Endodermal cell (in vitro differentiated cells): ENCODE measurements around the gene HOXB2. TPM values are rescaled to one million over a fixed set of nuclear protein-coding genes. Genes with fewer than 3 reads are reported as not detected.
A peak's percentile ranks its signal among the peaks of the same experiment; 100 is the strongest.

Experiments used
- DNase-seq: peaks from one replicate; pipeline ENCODE4 v3.0.0-alpha.2; 2017
- H3K27ac ChIP-seq: 2 replicates; pipeline ENCODE4 v1.5.1; 2013; ENCODE audit warnings: mild to moderate bottlenecking, low read depth, low read length, moderate library complexity
- H3K27me3 ChIP-seq: 2 replicates; pipeline ENCODE4 v1.6.1; 2013; ENCODE audit warnings: mild to moderate bottlenecking, low read length, moderate library complexity; ENCODE audit not compliant: insufficient read depth, control insufficient read depth, poor library complexity, severe bottlenecking
- H3K36me3 ChIP-seq: 2 replicates; pipeline ENCODE4 v1.7.0; 2013; ENCODE audit warnings: mild to moderate bottlenecking, low read length, moderate library complexity; ENCODE audit not compliant: control insufficient read depth, insufficient read depth
- H3K4me1 ChIP-seq: one replicate; pipeline ENCODE4 v1.7.0; 2013; ENCODE audit warnings: low read length; ENCODE audit not compliant: control insufficient read depth, insufficient read depth
- H3K4me3 ChIP-seq: 2 replicates; pipeline ENCODE4 v1.5.1; 2013; ENCODE audit warnings: mild to moderate bottlenecking, low read length, moderate library complexity
- H3K9ac ChIP-seq: 2 replicates; pipeline ENCODE4 v1.6.1; 2013; ENCODE audit warnings: mild to moderate bottlenecking, low read length, moderate library complexity; ENCODE audit not compliant: poor library complexity, severe bottlenecking; ENCODE audit errors: extremely low read depth
- H3K9me3 ChIP-seq: 2 replicates; pipeline ENCODE4 v1.6.1; 2013; ENCODE audit warnings: mild to moderate bottlenecking, low read length, moderate library complexity; ENCODE audit not compliant: control insufficient read depth
- H3K27ac Mint-ChIP-seq: 2 replicates; pipeline ENCODE4 v1.8.0; 2020; ENCODE audit warnings: mixed read lengths
- H3K27me3 Mint-ChIP-seq: 2 replicates; pipeline ENCODE4 v1.8.0; 2021; ENCODE audit warnings: mild to moderate bottlenecking, mixed read lengths; ENCODE audit not compliant: insufficient read depth
- H3K36me3 Mint-ChIP-seq: 2 replicates; pipeline ENCODE4 v1.8.0; 2020; ENCODE audit warnings: low read depth, mixed read lengths
- H3K4me1 Mint-ChIP-seq: 2 replicates; pipeline ENCODE4 v1.8.0; 2020; ENCODE audit warnings: mixed read lengths
- H3K4me3 Mint-ChIP-seq: 2 replicates; pipeline ENCODE4 v1.8.0; 2020; ENCODE audit warnings: mild to moderate bottlenecking, moderate library complexity, mixed read lengths
- H3K9me3 Mint-ChIP-seq: 2 replicates; pipeline ENCODE4 v1.8.0; 2020; ENCODE audit warnings: mild to moderate bottlenecking, mixed read lengths
- CTCF ChIP-seq: fragments of 200-600 bp; sonication (generic); conservative IDR thresholded peaks from 2 replicates; pipeline ENCODE4 v1.5.0; 2021; ENCODE audit warnings: antibody characterized with exemption, mild to moderate bottlenecking
- WGBS, 2 experiments: methylation state at CpG; one replicate each; pipeline versions ENCODE4 v1.1.5 to v1.1.7; 2013; ENCODE audit warnings: missing lambda C conversion rate in 2 of 2, mixed read lengths in 1 of 2; ENCODE audit not compliant: insufficient coverage in 1 of 2, insufficient read length in 1 of 2; 5-methylcytosine and 5-hydroxymethylcytosine counted together
- total RNA-seq, 2 donors: library from RNA; stranded (reverse); fragmentation: NEBNext Ultra II Directional in 1 of 2; extraction: Animal tissue kit (Norgen Biotek cat#: 25700) in 1 of 2; gene quantifications; 2 replicates in 1 of 2; 3 replicates in 1 of 2; pipeline ENCODE4 v1.2.1, GENCODE V29; 2021

The HOXB2 gene
- total RNA-seq, 2 donors from 2014 or later = 0.22 TPM; not detected in 1

DNA sequence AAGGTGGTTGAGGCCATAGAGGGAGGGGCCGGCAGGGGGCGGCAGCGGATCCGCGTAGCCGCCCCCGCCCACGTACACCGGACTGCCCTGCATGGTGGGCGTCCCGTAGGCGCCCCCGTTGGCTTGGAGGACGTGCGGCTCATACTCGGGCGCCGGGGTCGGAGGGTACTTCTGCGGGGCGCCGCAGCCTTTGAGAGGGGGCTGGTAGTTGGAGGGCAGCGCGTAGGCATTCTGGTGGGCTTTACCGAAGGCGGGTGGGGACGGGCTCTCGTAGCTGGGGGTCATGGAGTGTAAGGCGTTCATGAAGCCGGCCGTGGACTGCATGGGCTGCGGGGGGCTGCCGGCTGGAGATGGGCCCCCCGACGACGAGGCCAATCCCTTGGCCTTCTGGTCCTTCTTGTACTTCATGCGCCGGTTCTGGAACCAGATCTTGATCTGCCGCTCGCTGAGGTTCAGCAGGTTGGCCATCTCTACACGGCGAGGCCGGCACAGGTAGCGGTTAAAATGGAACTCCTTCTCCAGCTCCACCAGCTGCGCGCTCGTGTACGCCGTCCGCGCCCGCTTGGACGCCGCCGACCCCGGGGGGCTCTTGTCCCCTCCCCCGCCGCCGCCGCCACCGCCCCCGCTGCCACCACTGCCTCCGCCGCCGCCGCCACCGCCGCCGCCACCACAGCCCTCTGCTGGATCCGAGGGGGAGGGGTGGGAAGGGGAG lies 5.7 kb upstream of the HOXB2 start:
- Mint-ChIP-seq H3K4me3 (no peak overlapping the region), H3K27me3 (peaks cover 99% of the 10 kb centered on the region), H3K9me3 (no peaks in the 10 kb centered on the region), H3K36me3 (no peaks in the 10 kb centered on the region), H3K27ac (no peak overlapping the region), H3K4me1 (peaks cover 24% of the 10 kb centered on the region)
- H3K36me3 ChIP-seq = no peaks in the 10 kb centered on the region
- TF ChIP-seq CTCF = peak; percentile 68
- peak overlapping the region; percentile 54 for H3K4me3 ChIP-seq
- WGBS, 2 experiments = 3 to 4% methylated on average over 27 to 67 of the region's 70 CpGs
- H3K9ac ChIP-seq = no peak overlapping the region
- H3K27me3 ChIP-seq = peaks cover 99% of the 10 kb centered on the region
- peaks cover 18% of the 10 kb centered on the region for H3K4me1 ChIP-seq
- H3K9me3 ChIP-seq = no peaks in the 10 kb centered on the region
- peak overlapping the region; percentile 70 for H3K27ac ChIP-seq
- peak; percentile 86 for DNase-seq

DNA sequence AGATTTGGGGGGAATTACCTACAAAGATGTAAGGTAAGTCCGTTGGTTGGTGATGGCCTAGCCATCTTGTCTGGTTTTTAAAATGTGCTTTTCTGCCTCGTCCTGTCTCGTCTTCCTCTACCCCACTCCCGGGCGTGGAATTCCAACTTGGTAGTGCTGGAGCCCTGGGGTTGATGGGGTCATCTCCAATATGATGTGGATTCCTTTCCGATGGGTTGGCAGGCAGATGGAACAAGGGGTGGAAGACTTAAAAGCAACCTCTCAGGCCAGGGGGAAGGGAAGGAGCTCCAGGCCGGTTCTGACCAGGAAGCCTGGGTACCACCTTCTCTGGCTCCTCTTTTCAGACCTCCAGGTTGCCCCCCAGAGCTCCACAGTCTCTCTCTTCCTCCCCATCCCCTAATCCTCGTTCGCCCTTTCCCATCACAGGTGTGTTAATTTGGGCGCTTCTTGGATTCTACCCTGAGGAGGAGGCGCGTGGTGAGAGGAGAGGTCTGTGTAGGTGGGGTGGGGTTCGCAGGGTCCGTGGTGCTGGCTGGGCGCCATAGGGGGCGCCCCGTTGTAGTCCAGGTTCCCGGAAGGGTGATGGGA lies 5.1 kb upstream of the HOXB2 start:
- H3K9ac ChIP-seq = no peak overlapping the region

GRCh38 chr17:48549281-48549630 lies 4.3 kb upstream of the HOXB2 start:
- H3K27me3 ChIP-seq = peaks cover 99% of the 10 kb centered on the region

More for the DNA sequence above, 5.1 kb upstream of the HOXB2 start:
- TF ChIP-seq CTCF = no peak
- Mint-ChIP-seq H3K4me3 (no peak overlapping the region), H3K4me1 (peaks cover 21% of the 10 kb centered on the region), H3K9me3 (no peaks in the 10 kb centered on the region), H3K27me3 (peaks cover 100% of the 10 kb centered on the region), H3K27ac (no peak overlapping the region), H3K36me3 (no peaks in the 10 kb centered on the region)
- no peaks in the 10 kb centered on the region for H3K36me3 ChIP-seq
- peaks cover 18% of the 10 kb centered on the region for H3K4me1 ChIP-seq
- WGBS, 2 experiments = 25 to 77% methylated on average over 2 to 16 of the region's 18 CpGs
- DNase-seq = no peak
- H3K27me3 ChIP-seq = peaks cover 99% of the 10 kb centered on the region
- peak overlapping the region; percentile 65 for H3K27ac ChIP-seq
- H3K9me3 ChIP-seq = no peaks in the 10 kb centered on the region
- peak overlapping the region; percentile 54 for H3K4me3 ChIP-seq

More at GRCh38 chr17:48549281-48549630, 4.3 kb upstream of the HOXB2 start:
- H3K4me3 Mint-ChIP-seq = no peak overlapping the region
- Histone ChIP-seq H3K9ac (no peak overlapping the region), H3K9me3 (no peaks in the 10 kb centered on the region), H3K36me3 (no peaks in the 10 kb centered on the region), H3K4me1 (peaks cover 15% of the 10 kb centered on the region), H3K4me3 (no peak overlapping the region), H3K27ac (peak overlapping the region; percentile 12)
- no peaks in the 10 kb centered on the region for H3K36me3 Mint-ChIP-seq
- peaks cover 16% of the 10 kb centered on the region for H3K4me1 Mint-ChIP-seq
- WGBS, 2 experiments = 0 to 26% methylated on average over 1 to 3 of the region's 3 CpGs
- DNase-seq = no peak
- no peak overlapping the region for H3K27ac Mint-ChIP-seq
- no peaks in the 10 kb centered on the region for H3K9me3 Mint-ChIP-seq
- TF ChIP-seq CTCF = no peak
- H3K27me3 Mint-ChIP-seq = peaks cover 100% of the 10 kb centered on the region
